CD14-positive monocyte (primary cell): ENCODE data around the gene DGAT2. TPM values are rescaled to one million over a fixed set of nuclear protein-coding genes. Genes with fewer than 3 reads are reported as not detected.

Source experiments
- DNase-seq, 3 donors: peaks; one replicate each; pipeline ENCODE4 v3.0.0-alpha.2; 2011 to 2022
- H2AFZ ChIP-seq: 2 replicates; pipeline ENCODE4 v1.6.0; 2012; ENCODE audit warnings: mild to moderate bottlenecking, low read depth, low read length, inconsistent platforms; ENCODE audit not compliant: insufficient read depth, poor library complexity, severe bottlenecking
- H3K27ac ChIP-seq, 2 donors: 1 replicate in 1 of 2; 2 replicates in 1 of 2; pipeline ENCODE4 v1.5.1; 2012 to 2013; ENCODE audit warnings: low read length in 2 of 2, control low read depth in 1 of 2, inconsistent platforms in 1 of 2, low read depth in 1 of 2, mild to moderate bottlenecking in 1 of 2
- H3K27me3 ChIP-seq, 2 donors: one replicate each; pipeline versions ENCODE4 v1.6.0 to v1.6.1; 2011 to 2013; ENCODE audit warnings: low read length in 2 of 2; ENCODE audit not compliant: control insufficient read depth in 2 of 2, insufficient read depth in 2 of 2
- H3K36me3 ChIP-seq, 2 donors: replicated peaks in 1 of 2; 1 replicate in 1 of 2; 2 replicates in 1 of 2; pipeline versions ENCODE4 v1.5.1 to v1.6.1; 2012 to 2013; ENCODE audit warnings: low read length in 2 of 2, control low read depth in 1 of 2, inconsistent platforms in 1 of 2, mild to moderate bottlenecking in 1 of 2; ENCODE audit not compliant: insufficient read depth in 2 of 2, control insufficient read depth in 1 of 2
- H3K4me1 ChIP-seq, 2 donors: 1 replicate in 1 of 2; 2 replicates in 1 of 2; pipeline versions ENCODE4 v1.5.1 to v1.6.1; 2012 to 2013; ENCODE audit warnings: low read length in 2 of 2, control low read depth in 1 of 2, inconsistent platforms in 1 of 2, mild to moderate bottlenecking in 1 of 2, moderate library complexity in 1 of 2; ENCODE audit not compliant: insufficient read depth in 2 of 2, control insufficient read depth in 1 of 2
- H3K4me2 ChIP-seq: replicated peaks from 2 replicates; pipeline ENCODE3; 2012; ENCODE audit warnings: low read length, moderate library complexity, mild to moderate bottlenecking; ENCODE audit not compliant: poor library complexity, severe bottlenecking; ENCODE audit errors: extremely low read depth
- H3K4me3 ChIP-seq, 3 experiments: fragments of 200-600 bp in 1 of 3; sonication (generic) in 1 of 3; replicated peaks in 1 of 3; 1 replicate in 2 of 3; 2 replicates in 1 of 3; pipeline ENCODE4 v1.5.1; 2011 to 2013; ENCODE audit warnings: low read length in 3 of 3, mild to moderate bottlenecking in 3 of 3, control low read depth in 2 of 3, low read depth in 2 of 3, inconsistent platforms in 1 of 3, moderate library complexity in 1 of 3
- H3K79me2 ChIP-seq: 2 replicates; pipeline ENCODE4 v1.6.0; 2012; ENCODE audit warnings: mild to moderate bottlenecking, control low read depth, inconsistent platforms, low read length, moderate library complexity; ENCODE audit not compliant: insufficient read depth
- H3K9ac ChIP-seq: 2 replicates; pipeline ENCODE4 v1.6.0; 2017; ENCODE audit warnings: low read length, mild to moderate bottlenecking; ENCODE audit not compliant: insufficient read depth, poor library complexity, severe bottlenecking
- H3K9me3 ChIP-seq, 2 donors: replicated peaks in 1 of 2; 1 replicate in 1 of 2; 2 replicates in 1 of 2; pipeline versions ENCODE4 v1.5.1 to v1.6.1; 2012 to 2013; ENCODE audit warnings: low read length in 2 of 2, control low read depth in 1 of 2; ENCODE audit not compliant: control insufficient read depth in 1 of 2, insufficient read depth in 1 of 2
- H4K20me1 ChIP-seq: 2 replicates; pipeline ENCODE4 v1.6.0; 2012; ENCODE audit warnings: mild to moderate bottlenecking, low read length, control low read depth, moderate library complexity; ENCODE audit not compliant: insufficient read depth
- H3K27ac Mint-ChIP-seq, 7 donors: one replicate each; pipeline ENCODE4 v1.8.0; 2020; ENCODE audit warnings: mild to moderate bottlenecking in 7 of 7, mixed read lengths in 7 of 7, moderate library complexity in 6 of 7, inconsistent platforms in 2 of 7
- H3K27me3 Mint-ChIP-seq, 3 donors: one replicate each; pipeline ENCODE4 v1.8.0; 2021 to 2022; ENCODE audit warnings: low read depth in 3 of 3, mild to moderate bottlenecking in 3 of 3, mixed read lengths in 3 of 3, moderate library complexity in 3 of 3, inconsistent platforms in 1 of 3
- H3K36me3 Mint-ChIP-seq, 2 donors: one replicate each; pipeline ENCODE4 v1.8.0; 2020; ENCODE audit warnings: mixed read lengths in 2 of 2, inconsistent platforms in 1 of 2, mild to moderate bottlenecking in 1 of 2
- H3K4me1 Mint-ChIP-seq: one replicate; pipeline ENCODE4 v1.8.0; 2020; ENCODE audit warnings: mild to moderate bottlenecking, mixed read lengths
- H3K4me3 Mint-ChIP-seq, 2 donors: one replicate each; pipeline ENCODE4 v1.8.0; 2020; ENCODE audit warnings: mild to moderate bottlenecking in 2 of 2, mixed read lengths in 2 of 2, moderate library complexity in 1 of 2
- H3K9me3 Mint-ChIP-seq, 7 donors: one replicate each; pipeline ENCODE4 v1.8.0; 2020 to 2022; ENCODE audit warnings: mixed read lengths in 7 of 7, mild to moderate bottlenecking in 6 of 7, moderate library complexity in 6 of 7, inconsistent platforms in 2 of 7
- CTCF ChIP-seq: fragments of 200-600 bp; IDR thresholded peaks from one replicate; pipeline ENCODE4 v1.8.0; 2022; ENCODE audit warnings: antibody characterized with exemption, mild to moderate bottlenecking
- WGBS: methylation state at CpG from one replicate; pipeline ENCODE4 v1.1.5; 2013; ENCODE audit warnings: missing lambda C conversion rate; ENCODE audit not compliant: insufficient coverage; 5-methylcytosine and 5-hydroxymethylcytosine counted together
- intact Hi-C, 2 donors: fragments of 100-400 bp; cut with micrococcal nuclease; formaldehyde crosslinking; loops; one replicate each; pipeline versions ENCODE4 v1.15.0 to v1.15.1; 2023
- polyA plus RNA-seq, 3 donors: library from polyadenylated mRNA; depleted of rRNA in 1 of 3; unstranded in 2 of 3; stranded (reverse) in 1 of 3; fragments of 300-500 nt in 2 of 3; fragments of >200 nt in 1 of 3; fragmentation: Illumina TruSeq in 2 of 3; gene quantifications; 1 replicate in 2 of 3; 2 replicates in 1 of 3; pipeline ENCODE4 v1.2.3, GENCODE V29; 2012 to 2021

Gene DGAT2
- polyA plus RNA-seq, 3 donors, result 7.0 to 18.4 (median 14.8) TPM

- H3K79me2 ChIP-seq, result no peaks in the 10 kb centered on the region
- no peak overlapping the region for H2AFZ ChIP-seq
- H3K36me3 ChIP-seq, result no peaks in the 10 kb centered on the region
- WGBS, result 100% methylated on average over 3 of the region's 9 CpGs
- no peak for DNase-seq
- no peaks in the 10 kb centered on the region for H3K36me3 Mint-ChIP-seq
- no peaks in the 10 kb centered on the region for H3K4me1 ChIP-seq
- H3K9ac ChIP-seq, result no peak overlapping the region
- TF ChIP-seq CTCF, result no peak
- no peaks in the 10 kb centered on the region for H3K9me3 ChIP-seq
- H3K4me3 Mint-ChIP-seq, result no peak overlapping the region
- H3K27ac Mint-ChIP-seq, result no peak overlapping the region
- peaks cover 0 to 4% (median 0%) of the 10 kb centered on the region in 3 donors for H3K27me3 Mint-ChIP-seq
- H3K27me3 ChIP-seq, result no peaks in the 10 kb centered on the region
- no peak overlapping the region for H3K27ac ChIP-seq
- H3K4me2 ChIP-seq, result no peak overlapping the region
- intact Hi-C loops, result loop anchor here (2.0 to 10.0 kb wide), 4 partner anchors 40 to 145 kb away; no protein-coding TSS in a partner anchor
- H3K9me3 Mint-ChIP-seq, result no peaks in the 10 kb centered on the region
- H4K20me1 ChIP-seq, result no peaks in the 10 kb centered on the region
- no peak overlapping the region for H3K4me3 ChIP-seq
- H3K4me1 Mint-ChIP-seq, result no peaks in the 10 kb centered on the region
These were observed 45.9 kb upstream of the DGAT2 start for GRCh38 chr11:75722669-75723042.

GRCh38 chr11:75725547-75726320 is 42.8 kb upstream of the DGAT2 start:
- no peaks in the 10 kb centered on the region for H3K36me3 Mint-ChIP-seq
- H3K27ac Mint-ChIP-seq, result peak overlapping the region in 1 of 7 donors; percentile 19
- H3K4me1 ChIP-seq, result no peaks in the 10 kb centered on the region
- H4K20me1 ChIP-seq, result no peaks in the 10 kb centered on the region
- H3K4me2 ChIP-seq, result no peak overlapping the region
- peaks cover 0 to 2% (median 0%) of the 10 kb centered on the region in 7 donors for H3K9me3 Mint-ChIP-seq
- H3K27me3 Mint-ChIP-seq, result peaks cover 0 to 5% (median 0%) of the 10 kb centered on the region in 3 donors
- no peaks in the 10 kb centered on the region for H3K36me3 ChIP-seq
- no peak overlapping the region for H2AFZ ChIP-seq
- H3K79me2 ChIP-seq, result no peaks in the 10 kb centered on the region
- H3K9ac ChIP-seq, result no peak overlapping the region
- intact Hi-C loops, result loop anchor here in 1 of 2 donors (10.0 kb wide), 1 partner anchor 79 kb away; no protein-coding TSS in a partner anchor
- H3K4me1 Mint-ChIP-seq, result no peaks in the 10 kb centered on the region
- H3K27me3 ChIP-seq, result no peaks in the 10 kb centered on the region
- H3K27ac ChIP-seq, result no peak overlapping the region
- DNase-seq, result no peak
- no peak overlapping the region for H3K4me3 Mint-ChIP-seq
- 93% methylated on average over 11 of the region's 13 CpGs for WGBS
- TF ChIP-seq CTCF, result no peak
- no peak overlapping the region for H3K4me3 ChIP-seq
- no peaks in the 10 kb centered on the region for H3K9me3 ChIP-seq
